Measurements from ENCODE around the gene NCAM1.
A peak's percentile ranks its signal among the peaks of the same experiment; 100 is the strongest.
"Not testable (repeated sequence)": the region's sequence is repeated elsewhere in the genome, so short reads cannot be mapped to it uniquely, and the experiment has no call there.

Gene NCAM1

DNA sequence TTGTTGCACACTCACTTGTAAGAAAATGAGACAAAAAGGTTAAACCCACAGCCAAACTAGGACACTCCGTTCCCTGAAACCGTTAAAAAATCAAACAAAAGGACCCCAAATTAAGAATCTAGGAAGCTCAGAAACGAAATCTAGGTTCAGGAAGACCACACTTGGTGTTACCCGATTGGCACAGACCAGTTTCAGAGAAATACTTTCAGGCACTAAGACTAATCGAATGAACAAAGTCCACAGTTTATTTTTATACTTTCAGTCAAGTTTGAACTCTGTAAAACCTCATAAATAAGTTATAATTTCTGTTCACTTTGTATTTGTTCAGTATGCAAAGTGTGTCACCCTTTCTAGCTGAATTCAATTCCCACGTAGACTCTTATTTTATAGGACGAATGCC lies 314.4 kb downstream of the NCAM1 start:
- no peak for DNase-seq (ENCODE audit: low read depth in 2 of 2)

GRCh38 chr11:113276466-113276865 lies 315.2 kb downstream of the NCAM1 start:
- DNase-seq (ENCODE audit: low read depth in 2 of 2): no peak

- no peak for DNase-seq (ENCODE audit: low read depth in 2 of 2)
These were observed 316.7 kb downstream of the NCAM1 start for GRCh38 chr11:113277907-113278306.

- DNase-seq (ENCODE audit: low read depth in 2 of 2): no peak
These were observed 317.3 kb downstream of the NCAM1 start for GRCh38 chr11:113278481-113278880.

- DNase-seq (ENCODE audit: low read depth in 2 of 2): no peak
These were observed 317.7 kb downstream of the NCAM1 start for GRCh38 chr11:113278925-113279324.

GRCh38 chr11:113279591-113279990 lies 318.4 kb downstream of the NCAM1 start:
- no peak for DNase-seq (ENCODE audit: low read depth in 2 of 2)

- DNase-seq (ENCODE audit: low read depth in 2 of 2): no peak
These were observed 320.0 kb downstream of the NCAM1 start for GRCh38 chr11:113281052-113281725.

DNA sequence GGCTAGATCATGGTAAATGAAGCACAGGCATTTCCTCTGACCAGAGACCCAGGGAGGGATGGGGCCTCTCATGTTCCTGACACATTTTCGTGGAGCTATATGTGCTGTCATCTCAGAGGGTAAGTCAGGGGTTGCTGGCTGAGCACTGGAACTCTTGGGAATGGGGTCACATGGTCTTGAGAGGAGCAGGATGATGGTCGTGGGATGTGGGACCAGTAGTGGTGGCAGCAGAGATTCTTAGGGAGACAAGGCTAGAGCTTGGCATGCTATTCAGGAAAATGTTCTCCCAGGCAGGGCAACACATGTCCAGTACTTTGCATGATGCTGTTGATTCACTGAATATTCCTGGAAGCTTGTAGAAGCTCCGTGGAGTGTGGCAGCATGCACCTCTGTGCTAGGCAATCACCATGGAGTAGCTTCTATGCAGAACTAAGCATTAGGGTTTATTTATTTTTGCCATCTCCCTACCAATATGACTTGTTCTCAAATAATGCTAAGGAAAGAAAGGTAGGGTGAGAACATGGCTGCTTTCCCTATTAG lies 321.7 kb downstream of the NCAM1 start:
- no peak for DNase-seq (ENCODE audit: low read depth in 2 of 2)

DNA sequence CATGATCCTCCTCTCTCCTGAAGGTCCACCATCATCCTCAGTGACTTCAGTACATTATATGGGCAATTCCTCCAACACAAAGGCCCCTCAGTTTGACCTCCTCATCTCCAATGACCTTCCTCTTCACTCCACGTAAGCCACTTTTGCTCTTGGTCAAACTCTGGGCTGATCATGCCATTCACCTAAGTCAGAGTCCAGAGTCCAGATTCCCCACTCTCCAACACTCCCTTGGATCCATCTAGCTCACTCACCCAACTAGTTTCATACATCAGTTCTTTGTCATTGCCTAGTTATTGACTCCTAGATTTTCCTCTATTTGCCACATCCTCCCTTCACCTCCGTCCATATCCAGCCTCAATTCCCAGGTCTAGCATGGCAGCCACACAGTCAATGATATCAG lies 322.7 kb downstream of the NCAM1 start:
- DNase-seq (ENCODE audit: low read depth in 2 of 2): no peak

DNA sequence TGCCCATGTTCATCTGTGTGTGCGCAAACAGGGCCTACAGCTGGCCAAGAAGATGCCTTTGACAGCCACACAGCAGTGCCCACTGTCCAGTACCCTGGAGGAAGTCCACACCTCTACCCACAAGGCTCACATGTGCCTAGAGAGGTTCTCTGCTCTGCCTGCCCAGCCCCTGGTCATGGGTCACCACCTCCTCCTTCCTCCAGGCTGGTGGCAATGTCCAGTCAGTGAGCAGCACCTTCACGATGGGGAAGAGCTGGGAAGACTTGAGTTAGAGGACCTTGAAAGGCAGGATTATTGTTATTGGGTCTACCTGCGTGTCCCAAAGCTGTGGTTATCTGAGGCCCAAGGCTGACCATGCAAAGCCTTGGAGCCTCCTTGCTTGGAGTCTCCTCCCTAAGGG lies 324.8 kb downstream of the NCAM1 start:
- DNase-seq (ENCODE audit: low read depth in 2 of 2): no peak

- no peak for DNase-seq (ENCODE audit: low read depth in 2 of 2)
These were observed 325.6 kb downstream of the NCAM1 start for GRCh38 chr11:113286509-113287497.

DNA sequence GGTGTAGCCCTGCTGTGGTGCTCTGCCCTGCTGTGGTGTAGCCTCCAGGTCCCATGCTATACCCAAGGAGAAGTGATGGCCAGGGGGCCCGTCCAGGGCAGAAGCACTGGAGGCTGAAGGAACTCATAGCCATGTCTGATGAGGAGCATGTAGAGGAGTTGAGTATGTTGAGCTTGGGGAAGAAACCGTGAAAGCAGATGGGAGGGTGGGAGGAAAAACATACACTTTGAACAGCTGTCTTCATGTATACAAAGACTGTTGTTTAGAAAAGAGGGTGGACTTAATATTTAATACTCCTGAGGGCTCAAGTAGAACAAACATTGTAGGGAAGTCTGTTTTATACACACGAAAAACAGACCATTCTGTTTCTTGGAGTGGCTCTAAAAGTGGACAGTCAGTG lies 326.6 kb downstream of the NCAM1 start:
- DNase-seq (ENCODE audit: low read depth in 2 of 2): no peak

- no peak for DNase-seq (ENCODE audit: low read depth in 2 of 2)
These were observed 327.2 kb downstream of the NCAM1 start for GRCh38 chr11:113288286-113288863.

GRCh38 chr11:113289431-113290187 lies 328.4 kb downstream of the NCAM1 start:
- peak; percentile 34 to 36 for DNase-seq (ENCODE audit: low read depth in 2 of 2)

DNA sequence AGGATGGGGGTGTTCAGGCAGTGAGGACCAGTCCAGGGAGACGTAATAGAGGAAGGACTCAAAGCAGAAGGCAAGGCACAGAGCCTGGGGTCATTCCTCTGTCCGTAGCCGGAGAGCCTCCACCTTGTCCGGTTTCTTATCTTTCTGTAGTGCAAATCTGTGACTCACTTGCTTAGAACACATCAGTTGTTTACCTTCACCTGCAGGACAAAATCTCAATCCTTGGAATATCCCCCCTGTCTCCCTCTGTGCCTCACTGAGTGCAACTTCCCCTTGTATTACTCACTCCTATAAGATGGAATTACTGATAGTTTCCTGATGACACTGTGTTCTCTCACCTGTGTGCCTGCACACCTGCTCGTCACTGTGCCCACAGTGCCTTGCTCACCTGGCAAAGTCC lies 332.7 kb downstream of the NCAM1 start:
- no peak for DNase-seq (ENCODE audit: low read depth in 2 of 2)

DNA sequence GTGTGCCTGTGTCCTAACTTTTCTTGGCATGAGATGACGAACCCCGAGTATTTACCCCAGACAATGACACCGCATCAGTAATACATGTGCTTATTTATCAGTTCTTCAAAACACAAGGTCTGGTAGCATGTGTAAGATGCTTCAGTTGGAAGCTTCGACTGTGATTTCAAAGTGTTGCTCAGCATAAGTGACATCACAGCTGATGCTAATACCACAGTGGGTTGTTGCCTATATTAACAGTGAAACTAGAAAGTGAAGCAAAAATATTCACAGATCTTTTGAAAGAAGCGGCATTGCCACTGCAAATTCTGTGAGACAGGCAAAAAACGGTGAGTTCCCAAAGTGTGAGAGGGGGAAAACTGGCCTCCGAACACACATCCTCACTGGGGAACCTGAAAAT lies 334.8 kb downstream of the NCAM1 start:
- no peak for DNase-seq (ENCODE audit: low read depth in 2 of 2)

DNA sequence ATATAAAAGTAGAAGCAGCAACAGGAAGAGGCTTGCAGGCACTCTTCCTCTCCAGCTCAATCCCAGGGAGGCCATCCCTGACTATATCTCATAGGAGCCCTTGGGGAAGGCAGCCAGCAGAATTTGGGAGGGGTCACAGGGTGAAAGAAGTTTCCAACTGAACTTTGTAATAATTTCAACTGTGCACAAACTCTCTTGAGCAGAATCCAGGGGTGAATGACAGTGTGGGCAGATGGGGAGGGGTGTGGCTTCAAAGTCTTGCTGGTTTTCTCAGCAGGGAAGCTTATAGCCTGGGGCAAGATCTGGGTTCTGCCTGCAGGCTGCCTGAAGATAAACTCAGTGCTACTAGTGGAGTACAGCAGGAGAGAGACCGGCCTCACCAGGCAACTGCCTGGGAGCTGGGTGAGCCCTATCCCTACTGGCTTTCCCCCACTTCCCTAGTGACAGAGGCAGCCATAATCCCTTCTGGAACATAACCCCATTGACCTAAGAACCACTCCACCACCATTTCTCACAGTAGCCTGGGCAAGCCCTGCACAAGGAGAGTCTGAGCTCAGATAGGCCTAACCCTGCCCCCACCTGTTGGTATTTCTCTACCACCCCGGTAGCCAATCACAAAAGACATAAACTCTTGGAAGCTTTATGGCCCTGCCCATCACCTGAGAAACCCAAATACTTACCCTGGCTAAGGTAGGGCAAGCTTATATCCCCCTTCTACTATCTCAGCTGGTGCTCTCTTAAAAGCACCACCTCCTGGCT lies 335.4 kb downstream of the NCAM1 start:
- no peak for DNase-seq (ENCODE audit: low read depth in 2 of 2)

DNA sequence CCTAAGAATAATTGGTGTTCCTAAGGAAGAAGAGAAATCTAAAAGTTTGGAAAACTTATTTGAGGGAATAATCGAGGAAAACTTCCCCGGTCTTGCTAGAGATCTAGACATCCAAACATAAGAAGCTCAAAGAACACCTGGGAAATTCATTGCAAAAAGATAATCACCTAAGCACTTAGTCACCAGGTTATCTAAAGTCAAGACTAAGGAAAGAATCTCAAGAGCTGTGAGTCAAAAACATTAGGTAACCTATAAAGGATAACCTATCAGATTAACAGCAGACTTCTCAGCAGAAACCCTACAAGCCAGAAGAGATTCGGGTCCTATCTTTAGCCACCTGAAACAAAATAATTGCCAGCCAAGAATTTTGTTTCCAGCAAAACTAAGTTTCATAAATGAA lies 337.3 kb downstream of the NCAM1 start:
- DNase-seq (ENCODE audit: low read depth in 2 of 2): not testable (repeated sequence)

- DNase-seq (ENCODE audit: low read depth in 2 of 2): no peak
These were observed 343.7 kb downstream of the NCAM1 start for GRCh38 chr11:113304916-113305315.

DNA sequence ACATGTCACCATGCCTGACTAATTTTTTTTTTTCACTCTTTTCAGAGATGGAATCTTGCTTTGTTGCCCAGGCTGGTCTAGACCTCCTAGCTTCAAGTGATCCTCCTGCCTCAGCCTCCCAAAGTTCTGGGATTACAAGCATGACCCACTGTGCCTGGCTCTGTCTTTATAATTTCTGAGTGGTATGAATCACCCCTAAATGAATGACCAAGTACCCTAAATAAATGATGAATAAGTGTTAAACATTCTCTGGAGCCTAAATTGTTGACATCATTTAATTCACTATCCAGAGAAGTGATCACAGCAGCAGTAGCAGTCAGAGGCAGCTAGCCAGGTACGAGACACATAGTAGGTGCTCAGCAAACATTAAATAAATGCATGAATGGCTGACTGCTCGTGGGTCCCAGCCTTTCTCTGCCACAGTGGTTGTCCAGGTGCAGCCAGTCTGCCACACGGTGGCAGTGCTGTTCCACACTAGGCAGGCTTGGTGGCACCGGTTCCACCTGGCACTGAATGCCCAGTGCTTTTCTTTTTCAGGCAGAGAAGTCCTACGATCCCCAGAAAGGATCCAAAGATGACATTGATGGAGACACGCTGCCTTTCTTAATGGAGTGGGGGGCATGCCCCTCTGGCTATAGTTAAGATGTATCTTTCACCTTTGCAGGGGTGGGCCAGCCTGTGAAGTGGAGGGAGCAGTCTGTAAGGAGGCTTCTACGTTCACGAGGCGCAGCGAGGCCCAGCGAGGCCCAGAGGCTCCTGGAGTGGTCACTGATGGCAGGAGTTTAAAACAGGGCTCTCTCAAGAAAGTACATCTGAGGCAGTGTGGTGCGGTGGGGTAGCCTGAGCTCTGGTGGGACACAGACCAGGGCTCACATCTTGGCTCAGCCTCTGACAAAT lies 344.5 kb downstream of the NCAM1 start:
- peak; percentile 36 to 41 for DNase-seq (ENCODE audit: low read depth in 2 of 2)
